ENCODE data around the gene GON4L.

- no peak for TF ChIP-seq CTCF (IDR thresholded peaks at IDR 0.05)
- TF ChIP-seq POLR2A (IDR thresholded peaks at IDR 0.05): no peak
Measured at GRCh38 chr1:155717041-155717440, 140.0 kb downstream of the GON4L start.

Measured in heart left ventricle (tissue), 13 donors.